Heart left ventricle (tissue), 13 donors: ENCODE measurements around the gene HIPK4.
A peak's percentile ranks its signal among the peaks of the same experiment; 100 is the strongest.

ENCODE experiments used
- POLR2A ChIP-seq, 2 donors: fragments of 450-650 bp; IDR thresholded peaks; one replicate each; pipeline ENCODE4 v1.6.1; 2017; ENCODE audit warnings: antibody characterized with exemption in 2 of 2, mild to moderate bottlenecking in 2 of 2, moderate library complexity in 2 of 2
- TF ChIP-seq, protein P1 (sequence below), 12 donors: fragments of 200-600 bp; sonication (generic) in 4 of 12; IDR thresholded peaks; one replicate each; pipeline versions ENCODE4 v1.5.0 to v1.8.0; 2018 to 2022; ENCODE audit warnings: antibody characterized with exemption in 12 of 12, mild to moderate bottlenecking in 5 of 12
- donor health status: ischemic (EF 13 %, LVEDD 7.1; RV severe dilation, severe dysfunction).
- donor health status: DM: no; HTN: yes; CAD: no.
- donor health status: DM: no; HTN: no; CAD: no.
- donor health status: ischemic (EF 25% LVEDD 6.9; RV normal size, moderate dysfunction).
- donor health status: ischemic (EF 25% LVEDD 5.7; RV mildly dilated, moderate dysfunction).
- donor health status: ischemic (EF 35%, LVEDD 5.7; RV mildly dilated, moderate dysfunction).
- donor health status: nonischemic (EF 11% LVEDD 7.7; RV severe dilation, severe dysfunction).
- donor health status: DM: yes; HTN: yes; CAD: no.
- donor health status: PGD.
- donor health status: ischemic (EF 29% LVEDD 5.4; RV normal size, mild dysfunction).
- donor health status: nonischemic (EF 23%, LVEDD 6.1; RV moderate dilation, normal function).

- peak in 1 of 2 donors; percentile 86 for TF ChIP-seq POLR2A (IDR thresholded peaks at IDR 0.05)
- TF ChIP-seq, protein P1, sequence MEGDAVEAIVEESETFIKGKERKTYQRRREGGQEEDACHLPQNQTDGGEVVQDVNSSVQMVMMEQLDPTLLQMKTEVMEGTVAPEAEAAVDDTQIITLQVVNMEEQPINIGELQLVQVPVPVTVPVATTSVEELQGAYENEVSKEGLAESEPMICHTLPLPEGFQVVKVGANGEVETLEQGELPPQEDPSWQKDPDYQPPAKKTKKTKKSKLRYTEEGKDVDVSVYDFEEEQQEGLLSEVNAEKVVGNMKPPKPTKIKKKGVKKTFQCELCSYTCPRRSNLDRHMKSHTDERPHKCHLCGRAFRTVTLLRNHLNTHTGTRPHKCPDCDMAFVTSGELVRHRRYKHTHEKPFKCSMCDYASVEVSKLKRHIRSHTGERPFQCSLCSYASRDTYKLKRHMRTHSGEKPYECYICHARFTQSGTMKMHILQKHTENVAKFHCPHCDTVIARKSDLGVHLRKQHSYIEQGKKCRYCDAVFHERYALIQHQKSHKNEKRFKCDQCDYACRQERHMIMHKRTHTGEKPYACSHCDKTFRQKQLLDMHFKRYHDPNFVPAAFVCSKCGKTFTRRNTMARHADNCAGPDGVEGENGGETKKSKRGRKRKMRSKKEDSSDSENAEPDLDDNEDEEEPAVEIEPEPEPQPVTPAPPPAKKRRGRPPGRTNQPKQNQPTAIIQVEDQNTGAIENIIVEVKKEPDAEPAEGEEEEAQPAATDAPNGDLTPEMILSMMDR (IDR thresholded peaks at IDR 0.05), result no peak
Observed at GRCh38 chr19:40348125-40348913, 41.7 kb downstream of the HIPK4 start, which contains the start of the genes C19orf47 and PLD3.
